Measurements from ENCODE around the gene ITPA.

ITPA gene

DNA sequence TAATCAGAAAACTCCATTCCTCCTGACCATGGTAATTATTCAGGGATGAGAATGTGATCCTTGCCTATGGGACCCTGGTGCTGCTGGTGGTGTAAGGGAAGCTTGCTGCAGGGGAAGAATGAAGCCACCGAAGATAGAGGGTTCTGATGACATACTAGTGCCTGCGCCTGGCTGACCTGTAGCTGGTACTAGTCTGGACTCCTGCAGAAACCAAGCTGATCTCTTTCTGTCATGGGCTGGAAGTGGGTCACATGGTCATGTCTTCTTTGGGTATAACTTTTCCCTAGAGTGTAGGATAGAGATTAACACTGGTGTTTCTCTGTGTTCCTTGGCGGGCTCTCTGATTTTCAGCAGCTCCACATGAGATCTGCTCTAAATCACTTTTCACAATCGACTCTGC, 38.3 kb downstream of the ITPA start:
- no peak for DNase-seq

DNA sequence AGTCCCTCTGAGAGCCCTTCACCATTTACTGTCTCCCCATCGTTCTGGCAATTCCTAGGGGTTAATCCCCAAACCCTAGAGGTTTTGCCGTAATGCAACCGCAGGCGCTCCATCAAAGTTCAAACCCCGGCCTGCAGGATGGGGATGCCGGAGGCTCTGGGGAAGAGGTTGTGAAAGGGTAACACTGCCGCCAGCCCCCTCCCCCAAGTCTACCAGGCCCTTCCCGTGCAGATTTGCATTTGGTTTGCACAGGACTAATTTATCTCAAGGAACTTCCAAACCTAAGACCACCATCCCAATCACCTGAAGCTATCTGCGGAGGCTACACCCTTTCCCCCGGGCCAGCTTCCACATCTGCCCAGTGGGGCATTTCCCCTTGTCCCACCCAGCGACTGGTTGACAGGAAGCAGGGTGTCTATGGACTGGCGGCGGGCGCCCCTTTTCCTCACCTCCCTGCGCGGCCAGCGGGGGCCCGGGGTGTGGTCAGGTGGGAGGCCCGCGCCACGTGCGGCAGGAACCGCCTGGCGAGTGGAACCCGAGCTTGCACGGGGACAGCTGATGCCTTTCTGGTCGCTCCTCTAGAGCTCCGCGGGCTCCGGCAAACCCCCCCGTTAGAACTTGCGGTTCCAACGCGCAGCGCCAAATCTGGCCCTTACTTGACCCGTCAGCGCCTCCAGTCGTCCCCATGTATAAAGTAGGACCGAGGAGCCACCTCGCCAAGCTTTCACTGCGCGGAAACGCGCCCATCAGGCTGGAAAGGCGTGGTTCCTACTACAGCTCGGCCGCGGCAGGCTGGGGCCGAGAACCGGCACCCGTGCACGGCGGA, 39.1 kb downstream of the ITPA start:
- DNase-seq: no peak

DNA sequence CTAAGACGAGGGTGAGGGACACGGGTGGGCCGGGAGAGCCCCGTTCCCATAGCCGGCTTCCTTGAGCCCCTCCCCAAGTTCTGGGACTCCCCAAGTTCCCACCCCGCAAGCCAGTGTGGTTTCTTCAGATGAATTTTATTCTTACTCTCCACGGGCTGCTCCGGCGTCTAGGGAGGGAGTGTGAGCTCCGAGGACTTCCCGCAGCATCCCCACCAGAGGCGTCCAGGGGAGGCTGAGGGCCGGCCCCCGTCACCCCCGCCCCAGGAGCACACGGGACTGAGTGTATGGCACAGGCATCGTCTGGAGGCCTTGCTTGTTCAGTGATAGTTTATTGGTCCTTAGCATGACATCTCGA, 39.7 kb downstream of the ITPA start:
- DNase-seq: no peak

DNA sequence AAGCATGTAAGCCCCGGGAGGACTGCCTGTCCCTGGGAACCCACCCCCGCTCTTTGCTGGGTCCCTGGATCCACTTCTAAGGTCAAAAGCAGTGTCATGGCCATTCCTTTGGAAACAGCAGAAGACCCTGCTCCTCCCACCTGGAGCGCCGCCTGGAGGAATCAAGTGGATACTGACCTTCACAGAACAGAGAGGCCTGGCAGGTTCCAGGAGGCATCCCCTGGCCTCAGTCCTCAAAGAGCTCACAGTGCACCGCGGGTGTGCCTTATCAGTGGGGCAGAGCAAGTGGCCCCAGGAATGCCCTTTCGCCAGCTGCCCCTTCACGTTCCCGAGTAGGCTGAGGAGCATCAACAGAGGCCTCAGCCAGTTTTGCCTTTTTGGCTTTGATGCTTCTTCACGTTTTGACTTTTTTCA, 40.8 kb downstream of the ITPA start:
- no peak for DNase-seq

DNA sequence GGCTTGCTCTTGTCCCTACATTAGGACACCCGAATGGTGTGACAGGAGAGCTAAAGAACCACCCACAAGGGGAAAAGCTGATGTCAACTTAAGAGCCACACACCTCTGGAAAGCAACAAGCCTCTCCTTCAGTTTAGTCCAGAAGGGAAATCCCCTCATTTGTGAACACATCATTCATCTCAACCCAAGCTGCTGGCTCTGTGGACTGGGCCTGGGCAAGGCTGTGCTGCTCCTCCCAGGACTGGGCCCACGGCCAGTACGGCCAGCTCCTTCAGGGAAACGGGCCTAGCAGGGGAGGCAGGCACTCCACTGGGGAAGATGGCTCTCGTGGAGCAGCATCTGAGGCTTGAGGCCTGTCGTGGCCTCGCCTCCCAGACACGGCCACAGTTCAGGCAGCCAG, 42.5 kb downstream of the ITPA start:
- no peak for DNase-seq

DNA sequence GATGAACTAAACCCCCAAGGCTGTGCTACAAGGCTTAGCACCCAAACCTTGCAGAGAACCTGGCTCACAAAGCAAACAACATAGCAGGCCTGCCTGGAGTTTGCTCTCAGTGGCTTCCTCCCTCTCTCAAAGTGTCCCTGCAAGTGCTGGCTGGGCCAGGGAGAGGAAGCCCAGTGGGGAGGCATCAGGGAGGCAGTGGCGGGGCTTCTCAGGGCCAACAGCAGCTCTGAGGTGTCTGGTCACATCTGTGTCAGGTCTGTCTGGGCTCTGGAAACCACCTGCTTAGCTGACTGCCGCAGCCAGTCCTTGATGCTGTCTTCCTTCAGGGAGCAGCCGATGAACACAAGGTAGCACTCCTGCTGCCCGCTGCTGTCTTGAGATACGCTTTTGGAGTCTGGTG, 46.4 kb downstream of the ITPA start:
- no peak for DNase-seq

DNA sequence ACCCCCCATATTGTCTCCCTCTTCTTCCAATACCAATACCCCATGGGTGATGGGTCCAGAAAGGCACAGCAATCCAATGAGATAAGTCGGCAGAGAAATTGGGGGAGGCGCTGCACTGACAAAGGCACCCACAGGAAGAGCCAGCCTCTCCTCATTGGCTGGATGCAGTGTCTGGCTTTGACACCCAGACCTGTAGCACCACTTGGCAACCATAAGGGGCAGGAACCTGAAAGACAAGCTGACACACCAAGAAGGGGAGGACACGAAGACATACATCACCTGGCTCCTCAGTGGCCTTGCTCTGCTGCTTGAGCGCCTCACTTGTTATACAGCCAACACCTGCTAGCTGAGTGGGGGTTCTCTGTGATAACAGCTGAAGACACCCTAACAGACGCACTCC, 49.1 kb downstream of the ITPA start:
- DNase-seq: no peak

DNA sequence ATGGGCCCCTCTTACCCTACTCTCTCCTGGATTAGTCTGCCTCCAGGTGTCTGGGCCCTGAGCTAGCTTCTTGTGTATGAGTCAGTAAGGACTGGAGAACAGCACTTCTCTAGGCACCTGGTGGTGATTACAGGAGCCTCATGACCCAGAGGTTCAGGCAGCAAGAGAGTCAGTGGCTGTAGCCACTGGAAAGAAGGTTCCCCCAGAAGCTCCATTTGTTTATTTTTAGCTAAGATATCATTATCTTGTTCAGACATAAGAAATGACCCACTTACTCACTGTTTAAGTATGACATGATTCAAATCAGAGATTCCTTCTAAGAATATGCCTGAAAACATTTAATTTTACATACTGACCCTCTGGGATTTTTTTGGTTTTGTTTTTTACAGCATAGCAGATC, 53.3 kb downstream of the ITPA start:
- DNase-seq: no peak

DNA sequence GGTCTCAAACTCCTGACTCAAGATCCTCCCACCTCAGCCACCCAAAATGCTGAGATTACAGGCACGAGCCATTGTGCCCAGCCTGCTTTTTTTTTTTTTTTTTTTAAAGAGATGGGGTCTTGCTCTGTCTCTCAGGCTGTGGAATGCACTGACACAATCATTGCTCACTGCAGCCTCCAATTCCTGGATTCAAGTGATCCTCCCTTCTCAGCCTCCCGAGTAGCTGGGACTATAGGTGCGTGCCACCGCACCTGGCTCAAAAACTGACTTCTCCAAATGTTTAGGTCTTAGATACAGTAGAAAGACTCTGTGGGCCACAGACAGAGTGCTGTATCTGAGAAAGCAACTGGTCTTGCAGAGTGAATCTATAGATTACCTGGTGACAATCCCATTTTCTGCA, 60.8 kb downstream of the ITPA start:
- DNase-seq: no peak

DNA sequence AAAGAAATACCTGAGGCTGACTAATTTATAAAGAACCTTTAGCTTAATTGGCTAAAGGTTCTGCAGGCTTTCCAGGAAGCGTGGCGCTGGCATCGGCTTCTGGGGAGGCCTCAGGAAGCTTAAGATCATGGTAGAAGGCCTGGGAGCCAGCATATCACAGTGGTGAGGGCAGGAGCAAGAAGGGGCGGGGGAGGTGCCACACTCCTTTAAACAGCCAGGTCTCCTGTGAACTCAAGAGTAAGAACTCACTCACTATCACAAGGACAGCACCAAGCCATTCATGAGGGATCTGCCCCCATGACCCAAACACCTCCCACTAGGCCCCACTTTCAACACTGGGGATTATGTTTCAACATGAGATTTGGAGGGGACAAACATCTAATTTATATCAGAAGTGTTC, 64.1 kb downstream of the ITPA start:
- no peak for DNase-seq

Measured in NCI-H1105 (cell line).